Activated naive CD8-positive, alpha-beta T cell treated with anti-CD3 and anti-CD28 coated beads, Interleukin-2, amount 10 ng/mL, durations not matched to agents 7 days and 5 days (primary cell): Measurements from ENCODE around the gene RPE65. TPM values are rescaled to one million over a fixed set of nuclear protein-coding genes. Genes with fewer than 3 reads are reported as not detected.
A peak's percentile ranks its signal among the peaks of the same experiment; 100 is the strongest.
"Not testable (repeated sequence)": the region's sequence is repeated elsewhere in the genome, so short reads cannot be mapped to it uniquely, and the experiment has no call there.

Experiments
- ATAC-seq: fragments of 150-1000 bp; cut with Tn5 transposase; one replicate; pipeline ENCODE4 v1.10.0; 2021; ENCODE audit warnings: low read depth, moderate library complexity
- POLR2A ChIA-PET: fragments of 350-600 bp; sonication (Branson Sonifier 250); formaldehyde crosslinking; loops from one replicate; lab custom pipeline; 2021; ENCODE audit warnings: antibody characterized with exemption; lab: Charles Lee
- DNase-seq: peaks from one replicate; pipeline ENCODE4 v3.0.0; 2021
- H3K27ac Mint-ChIP-seq: one replicate; pipeline ENCODE4 v1.8.0; 2022; ENCODE audit warnings: mild to moderate bottlenecking, mixed read lengths
- H3K27me3 Mint-ChIP-seq: one replicate; pipeline ENCODE4 v1.8.0; 2022; ENCODE audit warnings: mild to moderate bottlenecking, moderate library complexity, mixed read lengths
- H3K36me3 Mint-ChIP-seq: one replicate; pipeline ENCODE4 v1.8.0; 2021; ENCODE audit warnings: mild to moderate bottlenecking, mixed read lengths
- H3K4me1 Mint-ChIP-seq: one replicate; pipeline ENCODE4 v1.8.0; 2021; ENCODE audit warnings: mixed read lengths
- H3K4me3 Mint-ChIP-seq: one replicate; pipeline ENCODE4 v1.8.0; 2022; ENCODE audit warnings: mild to moderate bottlenecking, moderate library complexity, mixed read lengths
- H3K9me3 Mint-ChIP-seq: one replicate; pipeline ENCODE4 v1.8.0; 2021; ENCODE audit warnings: mixed read lengths
- total RNA-seq, 2 experiments: library from RNA; stranded (reverse); gene quantifications; one replicate each; pipeline ENCODE4 v1.2.3, GENCODE V29; 2021

The RPE65 gene
- total RNA-seq: not detected

GRCh38 chr1:68449901-68450300 is at the start of gene RPE65:
Gene RPE65, minus strand, starts transcription at chr1:68449954. Its CDS starts 49 bp downstream, at chr1:68449905.
- Mint-ChIP-seq H3K4me1 (no peaks in the 10 kb centered on the region), H3K36me3 (no peaks in the 10 kb centered on the region), H3K27me3 (no peaks in the 10 kb centered on the region), H3K9me3 (no peaks in the 10 kb centered on the region), H3K27ac (no peak within 1 kb of the TSS), H3K4me3 (no peak within 1 kb of the TSS)
- POLR2A ChIA-PET: no interaction called here
- ATAC-seq (no peak), DNase-seq (no peak)

- peak; percentile 12 for ATAC-seq
- DNase-seq: no peak
- Mint-ChIP-seq H3K27me3 (peaks cover 25% of the 10 kb centered on the region), H3K36me3 (peaks cover 10% of the 10 kb centered on the region), H3K4me3 (peak overlapping the region; percentile 95), H3K9me3 (peaks cover 1% of the 10 kb centered on the region), H3K4me1 (peaks cover 18% of the 10 kb centered on the region), H3K27ac (peak overlapping the region; percentile 57)
- POLR2A ChIA-PET: no interaction called here
Measured at GRCh38 chr1:68497358-68497698, 47.6 kb upstream of the RPE65 start.

GRCh38 chr1:68496680-68497357 is 47.1 kb upstream of the RPE65 start, which contains the start of gene DEPDC1:
Gene DEPDC1, minus strand, starts transcription at chr1:68497082. Its CDS starts 83 bp downstream, at chr1:68496999.
- H3K36me3 Mint-ChIP-seq: peaks cover 10% of the 10 kb centered on the region
- POLR2A ChIA-PET: interaction anchor here (1.0 kb wide), 1 partner anchor 18 kb away, joined by 3 read pairs; no protein-coding TSS in a partner anchor
- H3K4me1 Mint-ChIP-seq: peaks cover 18% of the 10 kb centered on the region
- ATAC-seq (peak; percentile 98), DNase-seq (peak; percentile 89)
- H3K9me3 Mint-ChIP-seq: peaks cover 1% of the 10 kb centered on the region
- peaks cover 23% of the 10 kb centered on the region for H3K27me3 Mint-ChIP-seq
- peak within 1 kb of the TSS; percentile 92 for H3K27ac Mint-ChIP-seq
- H3K4me3 Mint-ChIP-seq: peak within 1 kb of the TSS; percentile 95

GRCh38 chr1:68495968-68496679 is 46.4 kb upstream of the RPE65 start:
- DNase-seq (no peak), ATAC-seq (peak; percentile 6)
- Mint-ChIP-seq H3K4me3 (peak overlapping the region; percentile 95), H3K27me3 (peaks cover 17% of the 10 kb centered on the region), H3K36me3 (peaks cover 13% of the 10 kb centered on the region), H3K9me3 (no peaks in the 10 kb centered on the region), H3K27ac (peak overlapping the region; percentile 92), H3K4me1 (peaks cover 18% of the 10 kb centered on the region)
- POLR2A ChIA-PET: interaction anchor here (1.0 kb wide), 1 partner anchor 17 kb away, joined by 3 read pairs; no protein-coding TSS in a partner anchor

GRCh38 chr1:68495532-68495931 is 45.8 kb upstream of the RPE65 start:
- ATAC-seq: no peak
- H3K4me3 Mint-ChIP-seq: peak overlapping the region; percentile 95

GRCh38 chr1:68493193-68493592 is 43.4 kb upstream of the RPE65 start:
- peaks cover 22% of the 10 kb centered on the region for H3K4me1 Mint-ChIP-seq
- POLR2A ChIA-PET: no interaction called here
- ATAC-seq: no peak

More at GRCh38 chr1:68495532-68495931, 45.8 kb upstream of the RPE65 start:
- Mint-ChIP-seq H3K9me3 (no peaks in the 10 kb centered on the region), H3K36me3 (peaks cover 18% of the 10 kb centered on the region), H3K4me1 (peaks cover 20% of the 10 kb centered on the region), H3K27me3 (peaks cover 17% of the 10 kb centered on the region), H3K27ac (peak overlapping the region; percentile 92)
- DNase-seq: no peak
- POLR2A ChIA-PET: no interaction called here

GRCh38 chr1:68492255-68492654 is 42.5 kb upstream of the RPE65 start:
- Mint-ChIP-seq H3K36me3 (peaks cover 29% of the 10 kb centered on the region), H3K4me1 (peaks cover 18% of the 10 kb centered on the region)
- H3K27me3 Mint-ChIP-seq, DNase-seq, H3K27ac Mint-ChIP-seq, H3K9me3 Mint-ChIP-seq, POLR2A ChIA-PET, ATAC-seq, H3K4me3 Mint-ChIP-seq: not testable (repeated sequence)

More at GRCh38 chr1:68493193-68493592, 43.4 kb upstream of the RPE65 start:
- H3K36me3 Mint-ChIP-seq: peaks cover 26% of the 10 kb centered on the region
- DNase-seq: no peak
- no peak overlapping the region for H3K4me3 Mint-ChIP-seq
- no peak overlapping the region for H3K27ac Mint-ChIP-seq
- H3K27me3 Mint-ChIP-seq: peaks cover 6% of the 10 kb centered on the region
- no peaks in the 10 kb centered on the region for H3K9me3 Mint-ChIP-seq

- no peaks in the 10 kb centered on the region for H3K9me3 Mint-ChIP-seq
- no peak overlapping the region for H3K27ac Mint-ChIP-seq
- ATAC-seq (no peak), DNase-seq (no peak)
- POLR2A ChIA-PET: no interaction called here
- no peaks in the 10 kb centered on the region for H3K27me3 Mint-ChIP-seq
- H3K36me3 Mint-ChIP-seq: peaks cover 40% of the 10 kb centered on the region
- H3K4me1 Mint-ChIP-seq: peaks cover 9% of the 10 kb centered on the region
- no peak overlapping the region for H3K4me3 Mint-ChIP-seq
Measured at GRCh38 chr1:68490046-68490651, 40.4 kb upstream of the RPE65 start.

GRCh38 chr1:68485431-68486022 is 35.8 kb upstream of the RPE65 start:
- Mint-ChIP-seq H3K36me3 (peaks cover 42% of the 10 kb centered on the region), H3K27ac (no peak overlapping the region), H3K27me3 (no peaks in the 10 kb centered on the region), H3K4me1 (peaks cover 2% of the 10 kb centered on the region), H3K9me3 (no peaks in the 10 kb centered on the region), H3K4me3 (no peak overlapping the region)
- ATAC-seq (no peak), DNase-seq (no peak)
- POLR2A ChIA-PET: no interaction called here

- POLR2A ChIA-PET: no interaction called here
- DNase-seq (no peak), ATAC-seq (no peak)
- peaks cover 41% of the 10 kb centered on the region for H3K36me3 Mint-ChIP-seq
- no peak overlapping the region for H3K4me3 Mint-ChIP-seq
- H3K9me3 Mint-ChIP-seq: no peaks in the 10 kb centered on the region
- H3K4me1 Mint-ChIP-seq: peaks cover 2% of the 10 kb centered on the region
- no peak overlapping the region for H3K27ac Mint-ChIP-seq
- H3K27me3 Mint-ChIP-seq: no peaks in the 10 kb centered on the region
Measured at GRCh38 chr1:68484618-68485017, 34.9 kb upstream of the RPE65 start.

- POLR2A ChIA-PET: no interaction called here
- Mint-ChIP-seq H3K27ac (no peak overlapping the region), H3K36me3 (peaks cover 46% of the 10 kb centered on the region), H3K27me3 (no peaks in the 10 kb centered on the region), H3K4me1 (no peaks in the 10 kb centered on the region), H3K4me3 (no peak overlapping the region), H3K9me3 (no peaks in the 10 kb centered on the region)
- DNase-seq: no peak
- ATAC-seq: no peak
Measured at GRCh38 chr1:68481041-68481440, 31.3 kb upstream of the RPE65 start.

- POLR2A ChIA-PET: interaction anchor here (0.7 to 1.2 kb wide), 2 partner anchors 17 to 33 kb away, joined by 3 to 4 read pairs; no protein-coding TSS in a partner anchor
- ATAC-seq (no peak), DNase-seq (no peak)
- no peak overlapping the region for H3K4me3 Mint-ChIP-seq
- H3K36me3 Mint-ChIP-seq: peaks cover 39% of the 10 kb centered on the region
- H3K27ac Mint-ChIP-seq: no peak overlapping the region
- H3K27me3 Mint-ChIP-seq: no peaks in the 10 kb centered on the region
- H3K4me1 Mint-ChIP-seq: no peaks in the 10 kb centered on the region
- no peaks in the 10 kb centered on the region for H3K9me3 Mint-ChIP-seq
Measured at GRCh38 chr1:68479501-68479900, 29.7 kb upstream of the RPE65 start.

- H3K4me3 Mint-ChIP-seq: no peak overlapping the region
- POLR2A ChIA-PET: interaction anchor here (1.2 kb wide), 1 partner anchor 18 kb away, joined by 3 read pairs; no protein-coding TSS in a partner anchor
- H3K4me1 Mint-ChIP-seq: no peaks in the 10 kb centered on the region
- ATAC-seq (no peak), DNase-seq (no peak)
- H3K36me3 Mint-ChIP-seq: peaks cover 43% of the 10 kb centered on the region
- H3K9me3 Mint-ChIP-seq: no peaks in the 10 kb centered on the region
- H3K27ac Mint-ChIP-seq: no peak overlapping the region
- no peaks in the 10 kb centered on the region for H3K27me3 Mint-ChIP-seq
Measured at GRCh38 chr1:68478662-68479061, 28.9 kb upstream of the RPE65 start.
